ENCODE measurements around the gene MORC3. TPM values are rescaled to one million over a fixed set of nuclear protein-coding genes. Genes with fewer than 3 reads are reported as not detected.

Gene MORC3
- total RNA-seq, 1 experiment from 2014 or later, result 18.7 TPM

- no peaks in the 10 kb centered on the region for H3K27me3 Mint-ChIP-seq (ENCODE audit: low read depth)
Measured at GRCh38 chr21:36386031-36386642, 66.1 kb downstream of the MORC3 start.

More at GRCh38 chr21:36386031-36386642, 66.1 kb downstream of the MORC3 start:
- no peak overlapping the region for H2BK120ac ChIP-seq (ENCODE audit: low read depth, low read length, poor library complexity, severe bottlenecking)
- H3K4me1 ChIP-seq (ENCODE audit: insufficient read depth, low read length), result no peaks in the 10 kb centered on the region
- no peak overlapping the region for H4K5ac ChIP-seq (ENCODE audit: insufficient read length, low read depth, low read length)
- H4K8ac ChIP-seq (replicated peaks; ENCODE audit: insufficient read length, low read depth, low read length), result no peak overlapping the region
- no peaks in the 10 kb centered on the region for H3K27me3 ChIP-seq (ENCODE audit: insufficient read depth, low read length)
- H3K18ac ChIP-seq (ENCODE audit: insufficient read length, low read depth, low read length), result no peak overlapping the region
- H3K27ac Mint-ChIP-seq, result peak overlapping the region in 1 of 3 experiments; percentile 35; a peak in 2 of 7 replicates
- H3K23ac ChIP-seq (ENCODE audit: insufficient read length, low read depth, low read length), result no peak overlapping the region
- no peak overlapping the region for H2AFZ ChIP-seq (ENCODE audit: low read length)
- no peak for TF ChIP-seq CTCF (conservative IDR thresholded peaks at IDR 0.05)
- no peak overlapping the region for H2BK12ac ChIP-seq (ENCODE audit: insufficient read length, low read depth, low read length)
- no peak overlapping the region for H2BK5ac ChIP-seq (ENCODE audit: insufficient read length, low read length)
- H3K4ac ChIP-seq (ENCODE audit: low read depth, low read length), result no peak overlapping the region
- H3K23me2 ChIP-seq (ENCODE audit: insufficient read length, low read depth, low read length, poor library complexity, severe bottlenecking), result peaks cover 4% of the 10 kb centered on the region
- no peaks in the 10 kb centered on the region for H3K79me2 ChIP-seq (ENCODE audit: insufficient read depth, low read length)
- peak overlapping the region; percentile 76 to 87 for H3K4me3 Mint-ChIP-seq
- peaks cover 0 to 2% of the 10 kb centered on the region in 2 experiments; a peak in 1 of 5 replicates for H3K9me3 Mint-ChIP-seq
- peaks cover 14 to 22% of the 10 kb centered on the region in 2 experiments for H3K4me1 Mint-ChIP-seq
- peaks cover 21 to 34% (median 33%) of the 10 kb centered on the region in 3 experiments for H3K36me3 Mint-ChIP-seq (ENCODE audit: insufficient read depth in 1 of 3, low read depth in 3 of 3)
- peak overlapping the region; percentile 75 for H3K4me2 ChIP-seq (ENCODE audit: insufficient read depth, insufficient read length, low read length)
- no peaks in the 10 kb centered on the region for H4K20me1 ChIP-seq (ENCODE audit: control insufficient read depth, insufficient read depth, insufficient read length)
- no CpG with 5 or more reads among the region's 21 CpGs for WGBS (ENCODE audit: extremely low coverage, insufficient read length, low lambda C conversion rate)
- DNase-seq, result no peak
- H4K91ac ChIP-seq (ENCODE audit: insufficient read length, low read depth, low read length), result no peak overlapping the region
- H3K56ac ChIP-seq (ENCODE audit: insufficient read length, low read depth, low read length), result no peak overlapping the region
- no peak overlapping the region for H3T11ph ChIP-seq (ENCODE audit: low read length)
- no peaks in the 10 kb centered on the region for H3K9me3 ChIP-seq (ENCODE audit: control insufficient read depth, low read depth, low read length)
- H3K9ac ChIP-seq (ENCODE audit: extremely low read depth, insufficient read length, low read length), result peak overlapping the region; percentile 37
- no peaks in the 10 kb centered on the region for H3K79me1 ChIP-seq (ENCODE audit: insufficient read depth, low read depth, low read length, poor library complexity, severe bottlenecking)
- no peak overlapping the region for H2BK15ac ChIP-seq (ENCODE audit: low read depth, low read length)
- no peak overlapping the region for H2BK20ac ChIP-seq (ENCODE audit: low read depth, low read length, poor library complexity, severe bottlenecking)
- no peak overlapping the region for H3K27ac ChIP-seq (ENCODE audit: insufficient read length, low read depth, low read length)
- H3K14ac ChIP-seq (ENCODE audit: insufficient read depth, low read length), result no peak overlapping the region
- H2AK5ac ChIP-seq (ENCODE audit: insufficient read length, low read length), result no peak overlapping the region
